Right lobe of liver (tissue), 4 donors: ENCODE results near the gene NADSYN1.

Experiments used
- POLR2A ChIP-seq: fragments of 450-650 bp; IDR thresholded peaks from one replicate; pipeline ENCODE4 v1.6.1; 2017; ENCODE audit warnings: antibody characterized with exemption, mild to moderate bottlenecking
- TF ChIP-seq, protein P1 (sequence below), 4 donors: fragments of 200-600 bp in 3 of 4; fragments of 450-650 bp in 1 of 4; IDR thresholded peaks; one replicate each; pipeline versions ENCODE4 v1.5.1 to v1.8.0; 2016 to 2022; ENCODE audit warnings: antibody characterized with exemption in 4 of 4, mild to moderate bottlenecking in 2 of 4
- donor health status: DM: no; HTN: no; CAD: no.
- donor health status: DM: no; HTN: no; CAD: no.
- donor health status: DM: no; HTN: yes; CAD: no.

DNA sequence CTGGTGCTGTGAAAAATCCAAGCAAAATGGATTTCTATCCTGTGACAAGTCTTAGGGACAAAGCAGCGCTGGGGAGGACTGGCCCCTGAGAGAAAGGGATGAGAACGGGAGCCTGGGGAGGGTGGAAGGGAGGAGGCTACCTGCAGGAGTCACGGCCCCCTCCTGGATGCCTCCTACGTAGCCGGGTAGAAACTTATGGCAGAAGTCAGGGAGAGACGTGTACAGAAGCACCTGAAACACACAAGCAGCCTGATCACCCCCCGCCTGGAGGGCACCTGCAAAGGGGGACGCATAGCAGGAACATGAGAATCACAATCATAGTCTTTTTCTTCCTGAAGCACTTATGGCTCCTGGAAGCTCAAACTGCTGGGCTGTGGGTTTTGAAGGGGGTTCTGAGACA, 10.9 kb upstream of the NADSYN1 start:
- TF ChIP-seq, protein P1, sequence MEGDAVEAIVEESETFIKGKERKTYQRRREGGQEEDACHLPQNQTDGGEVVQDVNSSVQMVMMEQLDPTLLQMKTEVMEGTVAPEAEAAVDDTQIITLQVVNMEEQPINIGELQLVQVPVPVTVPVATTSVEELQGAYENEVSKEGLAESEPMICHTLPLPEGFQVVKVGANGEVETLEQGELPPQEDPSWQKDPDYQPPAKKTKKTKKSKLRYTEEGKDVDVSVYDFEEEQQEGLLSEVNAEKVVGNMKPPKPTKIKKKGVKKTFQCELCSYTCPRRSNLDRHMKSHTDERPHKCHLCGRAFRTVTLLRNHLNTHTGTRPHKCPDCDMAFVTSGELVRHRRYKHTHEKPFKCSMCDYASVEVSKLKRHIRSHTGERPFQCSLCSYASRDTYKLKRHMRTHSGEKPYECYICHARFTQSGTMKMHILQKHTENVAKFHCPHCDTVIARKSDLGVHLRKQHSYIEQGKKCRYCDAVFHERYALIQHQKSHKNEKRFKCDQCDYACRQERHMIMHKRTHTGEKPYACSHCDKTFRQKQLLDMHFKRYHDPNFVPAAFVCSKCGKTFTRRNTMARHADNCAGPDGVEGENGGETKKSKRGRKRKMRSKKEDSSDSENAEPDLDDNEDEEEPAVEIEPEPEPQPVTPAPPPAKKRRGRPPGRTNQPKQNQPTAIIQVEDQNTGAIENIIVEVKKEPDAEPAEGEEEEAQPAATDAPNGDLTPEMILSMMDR (IDR thresholded peaks at IDR 0.05), result no peak
- TF ChIP-seq POLR2A, result no peak
